MM.1S (cell line): ENCODE data around the gene TAS2R8.
"Not testable (repeated sequence)": the region's sequence is repeated elsewhere in the genome, so short reads cannot be mapped to it uniquely, and the experiment has no call there.

ENCODE experiments used
- DNase-seq: peaks from one replicate; pipeline ENCODE4 v3.0.0-alpha.2; 2015
- H2AFZ ChIP-seq: fragments of 300-600 bp; sonication (generic); 2 replicates; pipeline ENCODE4 v1.6.0; 2016; ENCODE audit warnings: antibody characterized with exemption, low read length
- H3F3A ChIP-seq: fragments of 300-600 bp; sonication (generic); 2 replicates; pipeline ENCODE4 v1.6.1; 2016; ENCODE audit warnings: mild to moderate bottlenecking, antibody characterized with exemption, low read length, moderate library complexity, mixed read lengths; ENCODE audit not compliant: insufficient read depth
- H3K27ac ChIP-seq: fragments of 300-600 bp; sonication (generic); 2 replicates; pipeline ENCODE4 v1.5.1; 2016; ENCODE audit warnings: mild to moderate bottlenecking, low read length
- H3K27me3 ChIP-seq: fragments of 300-600 bp; sonication (generic); replicated peaks from 2 replicates; pipeline ENCODE4 v1.6.0; 2016; ENCODE audit warnings: low read length; ENCODE audit not compliant: insufficient read depth
- H3K36me3 ChIP-seq: fragments of 300-600 bp; sonication (generic); replicated peaks from 2 replicates; pipeline ENCODE4 v1.6.1; 2016; ENCODE audit warnings: mild to moderate bottlenecking, low read length, mixed read lengths; ENCODE audit not compliant: insufficient read depth
- H3K4me1 ChIP-seq: fragments of 300-600 bp; sonication (generic); 2 replicates; pipeline ENCODE4 v1.6.1; 2016; ENCODE audit warnings: low read length, mixed read lengths
- H3K4me2 ChIP-seq: fragments of 300-600 bp; sonication (generic); 2 replicates; pipeline ENCODE4 v1.6.0; 2016; ENCODE audit warnings: low read depth, low read length
- H3K4me3 ChIP-seq: fragments of 300-600 bp; sonication (generic); 2 replicates; pipeline ENCODE4 v1.5.1; 2016; ENCODE audit warnings: low read length, mixed read lengths
- H3K79me2 ChIP-seq: fragments of 300-600 bp; sonication (generic); 2 replicates; pipeline ENCODE4 v1.6.1; 2016; ENCODE audit warnings: mixed run types, low read length, mixed read lengths
- H3K9ac ChIP-seq: fragments of 300-600 bp; sonication (generic); 2 replicates; pipeline ENCODE4 v1.6.1; 2016; ENCODE audit warnings: low read length, mixed read lengths
- H3K9me2 ChIP-seq: fragments of 300-600 bp; sonication (generic); replicated peaks from 2 replicates; pipeline ENCODE4 v1.6.1; 2016; ENCODE audit warnings: mild to moderate bottlenecking, low read length, mixed read lengths; ENCODE audit not compliant: insufficient read depth
- H3K9me3 ChIP-seq: fragments of 300-600 bp; sonication (generic); replicated peaks from 2 replicates; pipeline ENCODE4 v1.6.1; 2016; ENCODE audit warnings: mild to moderate bottlenecking, low read length, mixed read lengths; ENCODE audit not compliant: insufficient read depth
- H4K20me1 ChIP-seq: fragments of 300-600 bp; sonication (generic); 2 replicates; pipeline ENCODE4 v1.6.1; 2016; ENCODE audit warnings: mild to moderate bottlenecking, low read length, moderate library complexity, mixed read lengths; ENCODE audit not compliant: insufficient read depth
- CTCF ChIP-seq: fragments of 300-600 bp; sonication (generic); IDR thresholded peaks from 2 replicates; pipeline ENCODE4 v1.5.1; 2016; ENCODE audit warnings: antibody characterized with exemption, low read length, mixed read lengths
- EZH2 ChIP-seq: fragments of 300-600 bp; sonication (generic); optimal IDR thresholded peaks from 2 replicates; pipeline ENCODE3; 2017; ENCODE audit warnings: low read depth, mild to moderate bottlenecking, antibody characterized with exemption, low read length, mixed read lengths
- EZH2phosphoT487 ChIP-seq: fragments of 300-600 bp; sonication (generic); IDR thresholded peaks from 2 replicates; pipeline ENCODE4 v1.6.1; 2018; ENCODE audit warnings: antibody characterized with exemption, low read length

The TAS2R8 gene

GRCh38 chr12:10794222-10794621 lies 12.9 kb downstream of the TAS2R8 start:
- H3K27me3 ChIP-seq = no peaks in the 10 kb centered on the region
- DNase-seq = no peak
- no peaks in the 10 kb centered on the region for H3K4me1 ChIP-seq
- H3K79me2 ChIP-seq = no peaks in the 10 kb centered on the region
- no peak overlapping the region for H3K4me2 ChIP-seq
- H2AFZ ChIP-seq = no peak overlapping the region
- H3K9ac ChIP-seq = no peak overlapping the region
- H3K9me3 ChIP-seq = no peaks in the 10 kb centered on the region
- no peaks in the 10 kb centered on the region for H3K36me3 ChIP-seq
- no peak overlapping the region for H3K27ac ChIP-seq
- TF ChIP-seq CTCF (no peak), EZH2phosphoT487 (no peak), EZH2 (no peak)
- H3K9me2 ChIP-seq = no peaks in the 10 kb centered on the region
- H4K20me1 ChIP-seq = no peaks in the 10 kb centered on the region
- no peak overlapping the region for H3K4me3 ChIP-seq
- H3F3A ChIP-seq = no peaks in the 10 kb centered on the region

GRCh38 chr12:10791769-10792168 lies 15.3 kb downstream of the TAS2R8 start:
- H4K20me1 ChIP-seq, H3K4me3 ChIP-seq: not testable (repeated sequence)

DNA sequence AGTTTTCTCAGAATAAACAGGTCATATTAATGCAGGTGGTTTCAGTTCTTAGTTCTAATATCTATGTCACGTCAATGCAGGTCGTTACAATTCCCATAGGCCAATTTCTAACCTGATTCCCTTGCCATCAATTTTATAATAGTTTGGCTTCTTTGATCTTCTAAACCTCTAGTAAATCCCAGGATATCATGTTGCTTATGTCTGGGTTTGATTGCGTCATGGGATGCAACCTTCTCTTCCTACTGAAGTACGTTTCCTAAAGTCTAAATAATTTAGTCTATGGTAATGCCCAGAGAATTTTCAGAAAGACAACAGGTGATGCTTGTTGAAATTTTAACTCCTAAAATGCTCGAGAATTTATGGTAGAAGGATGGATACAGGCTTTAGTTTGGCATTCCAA lies 23.8 kb downstream of the TAS2R8 start:
- no peaks in the 10 kb centered on the region for H3K9me3 ChIP-seq
- no peak overlapping the region for H3K4me2 ChIP-seq
- no peak overlapping the region for H3K4me3 ChIP-seq

More at GRCh38 chr12:10791769-10792168, 15.3 kb downstream of the TAS2R8 start:
- H3K4me2 ChIP-seq, H3K27me3 ChIP-seq, H3K79me2 ChIP-seq, DNase-seq, H3K9me3 ChIP-seq, H3K9ac ChIP-seq, H3F3A ChIP-seq, H3K36me3 ChIP-seq, H2AFZ ChIP-seq, H3K4me1 ChIP-seq, H3K27ac ChIP-seq, H3K9me2 ChIP-seq: not testable (repeated sequence)

More for the DNA sequence above, 23.8 kb downstream of the TAS2R8 start:
- TF ChIP-seq EZH2 = no peak
- TF ChIP-seq CTCF = no peak
- no peak for TF ChIP-seq EZH2phosphoT487
- H3K9ac ChIP-seq = no peak overlapping the region
- no peak for DNase-seq
- H2AFZ ChIP-seq = no peak overlapping the region
- no peak overlapping the region for H3K27ac ChIP-seq
- H3K9me2 ChIP-seq = no peaks in the 10 kb centered on the region
- no peaks in the 10 kb centered on the region for H3F3A ChIP-seq
- H3K27me3 ChIP-seq = no peaks in the 10 kb centered on the region
- no peaks in the 10 kb centered on the region for H3K79me2 ChIP-seq
- H4K20me1 ChIP-seq = no peaks in the 10 kb centered on the region
- no peaks in the 10 kb centered on the region for H3K4me1 ChIP-seq
- no peaks in the 10 kb centered on the region for H3K36me3 ChIP-seq
